Activated CD8-positive, alpha-beta memory T cell treated with anti-CD3 and anti-CD28 coated beads for 24 hours (primary cell): ENCODE results near the gene PROX2.

Experiments
- DNase-seq: peaks from one replicate; pipeline ENCODE4 v3.0.0-alpha.2; 2020

Gene PROX2

GRCh38 chr14:74841230-74842207 is 34.4 kb downstream of the PROX2 start:
- DNase-seq: no peak

GRCh38 chr14:74840603-74841030 is 35.3 kb downstream of the PROX2 start:
- DNase-seq: no peak

- no peak for DNase-seq
These were observed 37.8 kb downstream of the PROX2 start for GRCh38 chr14:74838166-74838565.

- DNase-seq: no peak
These were observed 39.5 kb downstream of the PROX2 start for GRCh38 chr14:74836251-74836960.

- DNase-seq: no peak
These were observed 40.2 kb downstream of the PROX2 start for GRCh38 chr14:74835645-74836250.

GRCh38 chr14:74834692-74835392 is 41.1 kb downstream of the PROX2 start:
- no peak for DNase-seq

GRCh38 chr14:74832849-74833248 is 43.1 kb downstream of the PROX2 start:
- no peak for DNase-seq

GRCh38 chr14:74829251-74829650 is 46.7 kb downstream of the PROX2 start:
- no peak for DNase-seq

- DNase-seq: no peak
These were observed 49.4 kb downstream of the PROX2 start for GRCh38 chr14:74826574-74826973.
